ENCODE measurements around the gene NID2. TPM values are rescaled to one million over a fixed set of nuclear protein-coding genes. Genes with fewer than 3 reads are reported as not detected.
A peak's percentile ranks its signal among the peaks of the same experiment; 100 is the strongest.

Gene NID2
- total and polyA plus RNA-seq, 3 experiments from 2014 or later: 0.30 TPM; not detected in 2

GRCh38 chr14:52026901-52027300, 42.0 kb downstream of the NID2 start:
- Mint-ChIP-seq H3K27me3 (peaks cover 0 to 4% of the 10 kb centered on the region in 2 donors), H3K36me3 (no peaks in the 10 kb centered on the region), H3K4me3 (no peak overlapping the region), H3K27ac (no peak overlapping the region), H3K4me1 (peaks cover 0 to 1% (median 0%) of the 10 kb centered on the region in 3 donors), H3K9me3 (peaks cover 0 to 5% (median 0%) of the 10 kb centered on the region in 5 donors)
- H3K4me3 ChIP-seq (ENCODE audit: low read length): no peak overlapping the region
- H3K4me1 ChIP-seq (ENCODE audit: insufficient read depth, low read length): no peaks in the 10 kb centered on the region
- no peaks in the 10 kb centered on the region for H3K9me3 ChIP-seq (ENCODE audit: low read length)
- no peaks in the 10 kb centered on the region for H3K27me3 ChIP-seq (ENCODE audit: insufficient read depth, low read length, poor library complexity, severe bottlenecking)
- no peaks in the 10 kb centered on the region for H3K36me3 ChIP-seq (ENCODE audit: insufficient read depth, low read length)
- H3K27ac ChIP-seq (ENCODE audit: low read depth, low read length): no peak overlapping the region
- DNase-seq: no peak
- CTCF ChIA-PET: no interaction called here
- POLR2A ChIA-PET: no interaction called here

- POLR2A ChIA-PET: no interaction called here
Measured at GRCh38 chr14:52026017-52026660, 42.7 kb downstream of the NID2 start.

GRCh38 chr14:52025310-52025709, 43.5 kb downstream of the NID2 start:
- no peak overlapping the region for H3K4me3 Mint-ChIP-seq
- no peak for DNase-seq
- peaks cover 0 to 5% (median 0%) of the 10 kb centered on the region in 5 donors for H3K9me3 Mint-ChIP-seq
- Histone ChIP-seq H3K27ac (ENCODE audit: low read depth, low read length) (no peak overlapping the region), H3K4me3 (ENCODE audit: low read length) (no peak overlapping the region), H3K4me1 (ENCODE audit: insufficient read depth, low read length) (peaks cover 7% of the 10 kb centered on the region), H3K27me3 (ENCODE audit: insufficient read depth, low read length, poor library complexity, severe bottlenecking) (no peaks in the 10 kb centered on the region), H3K9me3 (ENCODE audit: low read length) (no peaks in the 10 kb centered on the region), H3K36me3 (ENCODE audit: insufficient read depth, low read length) (no peaks in the 10 kb centered on the region)
- H3K36me3 Mint-ChIP-seq: no peaks in the 10 kb centered on the region
- H3K4me1 Mint-ChIP-seq: peaks cover 0 to 7% (median 6%) of the 10 kb centered on the region in 3 donors
- ChIA-PET POLR2A (no interaction called here), CTCF (no interaction called here)
- peaks cover 0 to 2% of the 10 kb centered on the region in 2 donors for H3K27me3 Mint-ChIP-seq
- H3K27ac Mint-ChIP-seq: no peak overlapping the region

More at GRCh38 chr14:52026017-52026660, 42.7 kb downstream of the NID2 start:
- Histone ChIP-seq H3K9me3 (ENCODE audit: low read length) (no peaks in the 10 kb centered on the region), H3K4me1 (ENCODE audit: insufficient read depth, low read length) (peaks cover 2% of the 10 kb centered on the region), H3K27ac (ENCODE audit: low read depth, low read length) (no peak overlapping the region), H3K4me3 (ENCODE audit: low read length) (no peak overlapping the region), H3K27me3 (ENCODE audit: insufficient read depth, low read length, poor library complexity, severe bottlenecking) (no peaks in the 10 kb centered on the region), H3K36me3 (ENCODE audit: insufficient read depth, low read length) (no peaks in the 10 kb centered on the region)
- no peaks in the 10 kb centered on the region for H3K36me3 Mint-ChIP-seq
- peaks cover 0 to 1% (median 0%) of the 10 kb centered on the region in 3 donors for H3K4me1 Mint-ChIP-seq
- H3K27me3 Mint-ChIP-seq: peaks cover 0 to 2% of the 10 kb centered on the region in 2 donors
- DNase-seq: no peak
- no peak overlapping the region for H3K27ac Mint-ChIP-seq
- CTCF ChIA-PET: no interaction called here
- H3K4me3 Mint-ChIP-seq: no peak overlapping the region
- peaks cover 0 to 5% (median 0%) of the 10 kb centered on the region in 5 donors for H3K9me3 Mint-ChIP-seq

- no peaks in the 10 kb centered on the region for H3K27me3 Mint-ChIP-seq
Measured at GRCh38 chr14:52023518-52023917, 45.3 kb downstream of the NID2 start.

GRCh38 chr14:52021957-52022600, 46.8 kb downstream of the NID2 start:
- Histone ChIP-seq H3K27me3 (ENCODE audit: insufficient read depth, low read length, poor library complexity, severe bottlenecking) (no peaks in the 10 kb centered on the region), H3K9me3 (ENCODE audit: low read length) (no peaks in the 10 kb centered on the region), H3K36me3 (ENCODE audit: insufficient read depth, low read length) (no peaks in the 10 kb centered on the region), H3K4me3 (ENCODE audit: low read length) (no peak overlapping the region), H3K4me1 (ENCODE audit: insufficient read depth, low read length) (peaks cover 7% of the 10 kb centered on the region), H3K27ac (ENCODE audit: low read depth, low read length) (no peak overlapping the region)
- CTCF ChIA-PET: no interaction called here
- DNase-seq: no peak
- peaks cover 0 to 6% of the 10 kb centered on the region in 2 donors for H3K27me3 Mint-ChIP-seq
- H3K9me3 Mint-ChIP-seq: peaks cover 0 to 5% (median 0%) of the 10 kb centered on the region in 5 donors
- peak overlapping the region in 1 of 8 donors; percentile 35 for H3K27ac Mint-ChIP-seq
- H3K4me3 Mint-ChIP-seq: no peak overlapping the region
- no peaks in the 10 kb centered on the region for H3K36me3 Mint-ChIP-seq
- H3K4me1 Mint-ChIP-seq: peaks cover 0 to 7% (median 4%) of the 10 kb centered on the region in 3 donors
- POLR2A ChIA-PET: no interaction called here

More at GRCh38 chr14:52023518-52023917, 45.3 kb downstream of the NID2 start:
- Mint-ChIP-seq H3K4me1 (peaks cover 0 to 7% (median 4%) of the 10 kb centered on the region in 3 donors), H3K27ac (no peak overlapping the region), H3K4me3 (no peak overlapping the region), H3K36me3 (no peaks in the 10 kb centered on the region), H3K9me3 (peaks cover 0 to 5% (median 0%) of the 10 kb centered on the region in 5 donors)
- peaks cover 7% of the 10 kb centered on the region for H3K4me1 ChIP-seq (ENCODE audit: insufficient read depth, low read length)
- H3K36me3 ChIP-seq (ENCODE audit: insufficient read depth, low read length): no peaks in the 10 kb centered on the region
- ChIA-PET CTCF (interaction anchor here (0.6 kb wide), 1 partner anchor 544 kb away, joined by 3 read pairs; no protein-coding TSS in a partner anchor), POLR2A (interaction anchor here (0.6 kb wide), 1 partner anchor 340 kb away, joined by 3 read pairs; no protein-coding TSS in a partner anchor)
- H3K4me3 ChIP-seq (ENCODE audit: low read length): no peak overlapping the region
- H3K27me3 ChIP-seq (ENCODE audit: insufficient read depth, low read length, poor library complexity, severe bottlenecking): no peaks in the 10 kb centered on the region
- no peaks in the 10 kb centered on the region for H3K9me3 ChIP-seq (ENCODE audit: low read length)
- no peak overlapping the region for H3K27ac ChIP-seq (ENCODE audit: low read depth, low read length)
- DNase-seq: no peak

GRCh38 chr14:52020866-52021717, 47.8 kb downstream of the NID2 start:
- Mint-ChIP-seq H3K4me1 (peaks cover 0 to 7% (median 4%) of the 10 kb centered on the region in 3 donors), H3K4me3 (no peak overlapping the region), H3K9me3 (peaks cover 0 to 5% (median 0%) of the 10 kb centered on the region in 5 donors), H3K27me3 (peaks cover 0 to 8% of the 10 kb centered on the region in 2 donors), H3K27ac (no peak overlapping the region), H3K36me3 (no peaks in the 10 kb centered on the region)
- Histone ChIP-seq H3K4me1 (ENCODE audit: insufficient read depth, low read length) (peaks cover 7% of the 10 kb centered on the region), H3K27ac (ENCODE audit: low read depth, low read length) (no peak overlapping the region), H3K36me3 (ENCODE audit: insufficient read depth, low read length) (no peaks in the 10 kb centered on the region), H3K27me3 (ENCODE audit: insufficient read depth, low read length, poor library complexity, severe bottlenecking) (no peaks in the 10 kb centered on the region), H3K9me3 (ENCODE audit: low read length) (no peaks in the 10 kb centered on the region), H3K4me3 (ENCODE audit: low read length) (no peak overlapping the region)
- ChIA-PET CTCF (no interaction called here), POLR2A (no interaction called here)
- no peak for DNase-seq

GRCh38 chr14:52020161-52020714, 48.6 kb downstream of the NID2 start:
- no peaks in the 10 kb centered on the region for H3K27me3 ChIP-seq (ENCODE audit: insufficient read depth, low read length, poor library complexity, severe bottlenecking)
- DNase-seq: no peak
- no peak overlapping the region for H3K27ac Mint-ChIP-seq
- H3K4me1 ChIP-seq (ENCODE audit: insufficient read depth, low read length): peaks cover 7% of the 10 kb centered on the region
- H3K4me1 Mint-ChIP-seq: peaks cover 0 to 7% (median 4%) of the 10 kb centered on the region in 3 donors
- H3K9me3 Mint-ChIP-seq: peaks cover 0 to 5% (median 0%) of the 10 kb centered on the region in 5 donors
- no peaks in the 10 kb centered on the region for H3K36me3 ChIP-seq (ENCODE audit: insufficient read depth, low read length)
- POLR2A ChIA-PET: no interaction called here
- no peak overlapping the region for H3K27ac ChIP-seq (ENCODE audit: low read depth, low read length)
- H3K36me3 Mint-ChIP-seq: no peaks in the 10 kb centered on the region
- no peak overlapping the region for H3K4me3 Mint-ChIP-seq
- H3K27me3 Mint-ChIP-seq: peaks cover 0 to 8% of the 10 kb centered on the region in 2 donors
- H3K4me3 ChIP-seq (ENCODE audit: low read length): no peak overlapping the region
- CTCF ChIA-PET: interaction anchor here (1.1 kb wide), 1 partner anchor 40 kb away, joined by 3 read pairs; no protein-coding TSS in a partner anchor
- H3K9me3 ChIP-seq (ENCODE audit: low read length): no peaks in the 10 kb centered on the region

All from CD8-positive, alpha-beta memory T cell (primary cell).